HG02588 (cell line): ENCODE results near the gene FAM3A.

Source experiments
- ATAC-seq: cut with Tn5 transposase; IDR thresholded peaks from one replicate; pipeline ENCODE4 v1.9.1; 2021; ENCODE audit warnings: mild to moderate bottlenecking, moderate library complexity; ENCODE audit not compliant: unreplicated experiment

The FAM3A gene

GRCh38 chrX:154464806-154465365 lies 51.1 kb downstream of the FAM3A start:
- ATAC-seq: no peak

GRCh38 chrX:154463611-154464220 lies 52.3 kb downstream of the FAM3A start:
- no peak for ATAC-seq

DNA sequence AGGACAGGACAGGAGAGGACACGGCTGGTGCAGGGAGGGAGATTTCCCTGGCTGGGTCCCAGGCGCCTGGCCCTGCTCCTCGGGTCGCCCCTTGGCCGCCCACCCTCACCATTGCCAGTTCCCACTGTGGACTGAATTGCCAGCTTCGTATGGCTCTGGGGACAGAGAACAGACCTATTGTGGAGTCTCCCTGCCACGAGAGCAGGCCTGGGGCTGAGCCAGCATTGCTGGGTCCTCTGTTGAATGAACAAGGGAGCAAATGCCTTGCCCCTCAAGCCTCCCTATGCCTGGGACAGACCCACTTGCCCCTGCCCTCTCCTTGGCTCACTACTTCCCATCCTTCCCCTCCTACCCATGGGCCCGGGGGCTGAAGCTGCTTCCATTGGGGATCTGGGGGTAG lies 53.6 kb downstream of the FAM3A start:
- no peak for ATAC-seq

GRCh38 chrX:154460326-154460725 lies 55.7 kb downstream of the FAM3A start:
- ATAC-seq: no peak

DNA sequence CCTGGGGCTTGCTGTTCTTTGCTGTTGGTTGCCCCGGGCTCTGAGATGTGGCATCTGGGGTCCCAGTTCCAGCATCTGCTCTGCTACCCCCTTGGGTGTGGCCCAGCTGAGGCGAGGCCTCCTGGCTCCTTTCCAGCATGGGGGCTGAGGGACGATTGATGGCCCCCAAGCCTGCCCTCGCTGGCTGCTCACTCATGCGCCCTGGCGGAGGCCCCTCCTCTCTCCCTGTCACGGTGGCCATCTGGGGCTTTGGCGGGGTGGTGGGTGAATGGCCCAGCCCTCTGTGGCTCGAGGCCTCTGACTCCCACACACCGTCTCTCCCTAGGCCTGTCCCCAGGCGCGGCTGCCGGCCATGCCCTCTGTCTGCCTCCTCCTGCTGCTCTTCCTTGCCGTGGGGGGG lies 56.2 kb downstream of the FAM3A start:
- no peak for ATAC-seq

GRCh38 chrX:154458954-154459778 lies 56.9 kb downstream of the FAM3A start:
- ATAC-seq: no peak

DNA sequence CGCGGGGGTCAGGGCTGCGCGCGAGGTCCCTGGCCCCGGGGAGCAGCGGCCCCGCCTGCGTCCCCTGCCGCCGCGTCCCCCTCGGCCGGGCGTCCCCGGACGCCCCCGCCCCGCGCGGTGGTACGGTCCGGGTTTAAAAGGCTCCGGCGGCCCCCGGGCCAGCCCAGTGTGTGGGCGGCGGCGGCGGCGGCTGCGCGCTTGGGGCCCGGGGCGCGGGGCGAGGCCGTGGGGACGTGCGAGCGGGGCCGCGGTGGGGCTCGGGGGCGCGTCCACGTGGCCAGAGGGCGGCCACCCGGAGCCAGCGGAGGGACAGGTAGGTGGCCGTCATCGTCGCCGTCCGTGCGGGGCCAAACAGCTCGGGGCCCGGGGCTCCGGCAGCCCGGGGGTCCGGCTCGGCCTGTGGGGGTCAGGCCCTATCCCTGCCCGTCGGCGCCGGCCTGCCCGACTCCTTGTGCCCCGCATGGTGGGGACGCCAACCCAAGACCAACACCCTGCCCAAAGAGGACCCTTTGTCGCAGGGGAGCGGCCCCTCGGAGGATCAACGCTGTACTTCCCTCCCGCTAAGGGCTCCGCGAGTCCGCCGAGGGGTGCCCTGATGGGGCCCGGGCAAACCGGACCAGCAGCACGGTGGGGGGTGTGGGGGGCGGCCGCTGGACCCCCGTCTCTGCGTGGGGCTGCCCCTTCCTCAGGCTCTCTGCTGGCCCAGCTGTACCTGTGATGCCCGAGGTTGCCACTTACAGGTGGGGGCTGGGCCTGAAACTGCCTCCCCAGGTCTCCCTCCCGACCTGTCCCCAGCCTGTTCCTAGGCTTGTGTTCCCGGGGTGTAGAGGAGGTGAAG lies 57.7 kb downstream of the FAM3A start, which contains the start of gene PLXNA3:
Gene PLXNA3 (plus strand): TSS at position 166 of the 838 bp plus-strand sequence. CDS start 1,903 bp downstream, outside the sequence.
- peak; percentile 68 for ATAC-seq

DNA sequence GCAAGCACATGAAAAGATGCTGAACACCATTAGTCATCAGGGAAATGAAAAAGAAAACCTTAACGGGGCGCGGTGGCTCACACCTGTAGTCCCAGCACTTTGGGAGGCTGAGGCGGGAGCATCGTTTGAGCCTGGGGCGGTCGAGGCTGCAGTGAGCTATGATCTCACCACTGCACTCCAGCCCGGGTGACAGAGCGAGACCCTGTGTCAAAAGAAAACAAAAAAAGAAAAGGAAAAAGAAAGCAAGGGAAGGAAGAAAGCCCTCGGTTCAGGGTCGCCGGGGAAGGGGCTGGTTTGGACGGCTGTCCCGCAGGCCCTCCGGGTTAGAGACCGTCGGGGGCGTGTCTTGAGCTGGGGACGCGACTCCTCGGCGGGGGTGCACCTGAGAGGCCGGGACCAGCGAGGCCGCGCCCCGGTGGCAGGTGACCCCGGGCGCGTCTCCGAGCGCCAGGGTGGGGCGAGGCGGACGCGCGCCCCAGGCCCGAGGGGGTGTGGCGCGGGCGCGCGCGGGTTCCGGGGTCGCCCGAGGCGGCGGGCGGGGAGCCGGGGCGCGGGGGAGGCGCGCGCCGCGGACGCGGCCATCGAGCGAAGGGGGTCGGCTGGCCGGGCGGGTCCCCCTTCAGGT lies 58.4 kb downstream of the FAM3A start:
- peak; percentile 44 for ATAC-seq
